Ascending aorta (tissue), 2 donors: ENCODE data around the gene TMEM53. TPM values are rescaled to one million over a fixed set of nuclear protein-coding genes. Genes with fewer than 3 reads are reported as not detected.

Experiments used
- DNase-seq, 2 donors: peaks; one replicate each; pipeline ENCODE4 v3.0.0-alpha.2; 2019; ENCODE audit warnings: low spot score in 2 of 2
- H3K27ac ChIP-seq, 2 donors: fragments of 200-600 bp; sonication (generic); one replicate each; pipeline ENCODE4 v1.5.1; 2016 to 2017; ENCODE audit warnings: mild to moderate bottlenecking in 1 of 2
- H3K27me3 ChIP-seq: fragments of 200-600 bp; sonication (generic); one replicate; pipeline ENCODE4 v1.5.1; 2017
- H3K36me3 ChIP-seq, 2 donors: fragments of 200-600 bp; sonication (generic); one replicate each; pipeline ENCODE4 v1.5.1; 2016
- H3K4me1 ChIP-seq, 2 donors: fragments of 200-600 bp; sonication (generic); one replicate each; pipeline ENCODE4 v1.5.1; 2016 to 2017; ENCODE audit warnings: mild to moderate bottlenecking in 1 of 2
- H3K4me3 ChIP-seq, 2 donors: fragments of 200-600 bp; sonication (generic); one replicate each; pipeline ENCODE4 v1.5.1; 2016 to 2017; ENCODE audit warnings: mild to moderate bottlenecking in 1 of 2
- H3K9me3 ChIP-seq, 2 donors: fragments of 200-600 bp; sonication (generic); one replicate each; pipeline ENCODE4 v1.5.1; 2016
- CTCF ChIP-seq, 3 experiments: fragments of 200-600 bp in 2 of 3; fragments of 450-650 bp in 1 of 3; sonication (generic) in 2 of 3; IDR thresholded peaks; one replicate each; pipeline ENCODE4 v1.5.1; 2016 to 2019; ENCODE audit warnings: antibody characterized with exemption in 3 of 3, mild to moderate bottlenecking in 1 of 3, moderate library complexity in 1 of 3
- intact Hi-C: fragments of 100-400 bp; cut with DNase I; formaldehyde crosslinking; loops from one replicate; pipeline ENCODE4 v1.15.1; 2023
- total RNA-seq: library from RNA; depleted of rRNA; stranded (reverse); fragments of >200 nt; gene quantifications from one replicate; pipeline ENCODE4 v1.1.0, GENCODE V29; 2016

Gene TMEM53
- 9.2 TPM for total RNA-seq

GRCh38 chr1:44674113-44675000 is at the start of gene TMEM53, which contains the start of gene ARMH1:
Gene TMEM53, minus strand, starts transcription at chr1:44674481. Its CDS starts 90 bp downstream, at chr1:44674391.
Gene ARMH1, plus strand, starts transcription at chr1:44674714. Its CDS starts 14,984 bp downstream, at chr1:44689698.
- no peak for TF ChIP-seq CTCF (IDR thresholded peaks at IDR 0.05)
- intact Hi-C loops = loop anchor here (1.0 to 10.0 kb wide), 7 partner anchors 30 to 1013 kb away; partner anchors contain the start of genes DMAP1, ERI3, GPBP1L1 and RNU5D-1
- H3K9me3 ChIP-seq = no peaks in the 10 kb centered on the region
- DNase-seq = peak; percentile 99 to 100
- H3K36me3 ChIP-seq = no peaks in the 10 kb centered on the region
- H3K4me1 ChIP-seq = peaks cover 7 to 27% of the 10 kb centered on the region in 2 donors
- peak within 1 kb of the TSS; percentile 86 to 92 for H3K27ac ChIP-seq
- H3K4me3 ChIP-seq = peak within 1 kb of the TSS; percentile 64 to 85
- H3K27me3 ChIP-seq = no peaks in the 10 kb centered on the region

GRCh38 chr1:44723496-44724295 is 49.4 kb upstream of the TMEM53 start:
- no peaks in the 10 kb centered on the region for H3K9me3 ChIP-seq
- no peak overlapping the region for H3K27ac ChIP-seq
- no peak overlapping the region for H3K4me3 ChIP-seq
- DNase-seq = no peak
- H3K27me3 ChIP-seq = no peaks in the 10 kb centered on the region
- no peak for TF ChIP-seq CTCF (IDR thresholded peaks at IDR 0.05)
- H3K4me1 ChIP-seq = no peaks in the 10 kb centered on the region
- intact Hi-C loops = no loop called here
- no peaks in the 10 kb centered on the region for H3K36me3 ChIP-seq

GRCh38 chr1:44723064-44723463 is 48.8 kb upstream of the TMEM53 start:
- TF ChIP-seq CTCF (IDR thresholded peaks at IDR 0.05) = no peak
- Histone ChIP-seq H3K27me3 (no peaks in the 10 kb centered on the region), H3K4me1 (no peaks in the 10 kb centered on the region), H3K4me3 (no peak overlapping the region), H3K27ac (no peak overlapping the region), H3K36me3 (no peaks in the 10 kb centered on the region), H3K9me3 (no peaks in the 10 kb centered on the region)
- DNase-seq = no peak
- intact Hi-C loops = no loop called here

- Histone ChIP-seq H3K36me3 (no peaks in the 10 kb centered on the region), H3K27ac (peak overlapping the region; percentile 11 to 65), H3K4me3 (no peak overlapping the region), H3K9me3 (no peaks in the 10 kb centered on the region), H3K27me3 (no peaks in the 10 kb centered on the region), H3K4me1 (no peaks in the 10 kb centered on the region)
- TF ChIP-seq CTCF (IDR thresholded peaks at IDR 0.05) = no peak
- intact Hi-C loops = no loop called here
- DNase-seq = peak in 1 of 2 donors; percentile 79
Observed at GRCh38 chr1:44721485-44722361, 47.4 kb upstream of the TMEM53 start.

- Histone ChIP-seq H3K36me3 (no peaks in the 10 kb centered on the region), H3K4me3 (no peak overlapping the region), H3K27me3 (no peaks in the 10 kb centered on the region), H3K9me3 (no peaks in the 10 kb centered on the region), H3K27ac (no peak overlapping the region), H3K4me1 (no peaks in the 10 kb centered on the region)
- no peak for TF ChIP-seq CTCF (IDR thresholded peaks at IDR 0.05)
- no peak for DNase-seq
- intact Hi-C loops = no loop called here
Observed at GRCh38 chr1:44720281-44720680, 46.0 kb upstream of the TMEM53 start.
